Caco-2 (cell line): ENCODE data around the gene ZNF334. TPM values are rescaled to one million over a fixed set of nuclear protein-coding genes. Genes with fewer than 3 reads are reported as not detected.

ENCODE experiments used
- Bru-seq: library from RNA; stranded (reverse); fragments of 400-500 nt; gene quantifications from one replicate; lab custom pipeline; 2021; lab: Mats Ljungman, UMichigan
- BruChase-seq, 2 experiments: library from RNA; stranded (reverse); fragments of 400-500 nt; gene quantifications; one replicate each; lab custom pipeline; 2021; lab: Mats Ljungman, UMichigan
- BruUV-seq: library from RNA; stranded (reverse); fragments of 400-500 nt; replicated peaks from 2 replicates; lab custom pipeline; 2021; lab: Mats Ljungman, UMichigan
- CTCF ChIA-PET: fragments of 300-600 bp; sonication (Branson Sonifier 250); formaldehyde crosslinking; loops from one replicate; lab custom pipeline; 2022; ENCODE audit warnings: antibody characterized with exemption; lab: Charles Lee
- POLR2A ChIA-PET: fragments of 300-600 bp; sonication (Branson Sonifier 250); formaldehyde crosslinking; loops from one replicate; lab custom pipeline; 2022; ENCODE audit warnings: antibody characterized with exemption; lab: Charles Lee
- DNase-seq, 2 experiments: peaks; one replicate each; pipeline versions ENCODE4 v3.0.0 to v3.0.0-alpha.2; 2020 to 2022
- H3K27me3 ChIP-seq: replicated peaks from 2 replicates; pipeline ENCODE4 v1.6.0; 2011; ENCODE audit warnings: low read length; ENCODE audit not compliant: control insufficient read depth, insufficient read depth
- H3K36me3 ChIP-seq: 2 replicates; pipeline ENCODE4 v1.5.1; 2011; ENCODE audit warnings: low read length; ENCODE audit not compliant: control insufficient read depth, insufficient read depth
- H3K4me1 ChIP-seq: fragments of 250-450 bp; sonication (Bioruptor Pico); 2 replicates; pipeline ENCODE4 v1.5.1; 2020; ENCODE audit warnings: mild to moderate bottlenecking
- H3K4me3 ChIP-seq: 2 replicates; pipeline ENCODE4 v1.5.1; 2011; ENCODE audit warnings: low read depth, mild to moderate bottlenecking, control low read depth, low read length
- H3K9me3 ChIP-seq: fragments of 250-450 bp; sonication (Bioruptor Pico); 2 replicates; pipeline ENCODE4 v1.5.1; 2020; ENCODE audit warnings: mild to moderate bottlenecking, moderate library complexity
- H3K27ac Mint-ChIP-seq: one replicate; pipeline ENCODE4 v1.8.0; 2022; ENCODE audit warnings: mixed read lengths; ENCODE audit not compliant: unreplicated experiment
- H3K27me3 Mint-ChIP-seq: one replicate; pipeline ENCODE4 v1.8.0; 2022; ENCODE audit warnings: mixed read lengths; ENCODE audit not compliant: insufficient read depth, unreplicated experiment
- H3K36me3 Mint-ChIP-seq: one replicate; pipeline ENCODE4 v1.8.0; 2022; ENCODE audit warnings: mild to moderate bottlenecking, mixed read lengths; ENCODE audit not compliant: insufficient read depth, unreplicated experiment
- H3K4me1 Mint-ChIP-seq: one replicate; pipeline ENCODE4 v1.8.0; 2022; ENCODE audit warnings: low read depth, mixed read lengths; ENCODE audit not compliant: unreplicated experiment
- H3K4me3 Mint-ChIP-seq: one replicate; pipeline ENCODE4 v1.8.0; 2022; ENCODE audit warnings: mild to moderate bottlenecking, moderate library complexity, mixed read lengths; ENCODE audit not compliant: unreplicated experiment
- H3K9me3 Mint-ChIP-seq: one replicate; pipeline ENCODE4 v1.8.0; 2022; ENCODE audit warnings: mixed read lengths; ENCODE audit not compliant: unreplicated experiment
- CTCF ChIP-seq, 2 experiments: fragments of 200-600 bp in 1 of 2; IDR thresholded peaks; 1 replicate in 1 of 2; 2 replicates in 1 of 2; pipeline versions ENCODE4 v1.5.1 to v1.8.0; 2011 to 2022; ENCODE audit warnings: antibody characterized with exemption in 1 of 2, control low read depth in 1 of 2, inconsistent platforms in 1 of 2, low read depth in 1 of 2, low read length in 1 of 2, mild to moderate bottlenecking in 1 of 2, moderate library complexity in 1 of 2; ENCODE audit not compliant: insufficient read depth in 1 of 2, severe bottlenecking in 1 of 2, unreplicated experiment in 1 of 2
- intact Hi-C: fragments of 100-400 bp; cut with micrococcal nuclease; formaldehyde crosslinking; loops from one replicate; pipeline ENCODE4 v1.10.0; 2022; ENCODE audit not compliant: unreplicated experiment
- long read RNA-seq: library from polyadenylated mRNA; stranded (forward); transcript quantifications from one replicate; pipeline ENCODE4 v2.0.0, GENCODE V29; 2022
- total RNA-seq: library from RNA; stranded (reverse); gene quantifications from 2 replicates; pipeline ENCODE4 v1.2.3, GENCODE V29; 2022

The ZNF334 gene
- total RNA-seq (not detected in 2 replicates), Bru-seq, nascent RNA (not detected), BruChase-seq, experiment 1, labeled RNA remaining after a 2-hour chase (percentile 6 among the genes with signal in this experiment), BruChase-seq, experiment 2, labeled RNA remaining after a 6-hour chase (not detected)
- long read RNA-seq, result 0 reads

DNA sequence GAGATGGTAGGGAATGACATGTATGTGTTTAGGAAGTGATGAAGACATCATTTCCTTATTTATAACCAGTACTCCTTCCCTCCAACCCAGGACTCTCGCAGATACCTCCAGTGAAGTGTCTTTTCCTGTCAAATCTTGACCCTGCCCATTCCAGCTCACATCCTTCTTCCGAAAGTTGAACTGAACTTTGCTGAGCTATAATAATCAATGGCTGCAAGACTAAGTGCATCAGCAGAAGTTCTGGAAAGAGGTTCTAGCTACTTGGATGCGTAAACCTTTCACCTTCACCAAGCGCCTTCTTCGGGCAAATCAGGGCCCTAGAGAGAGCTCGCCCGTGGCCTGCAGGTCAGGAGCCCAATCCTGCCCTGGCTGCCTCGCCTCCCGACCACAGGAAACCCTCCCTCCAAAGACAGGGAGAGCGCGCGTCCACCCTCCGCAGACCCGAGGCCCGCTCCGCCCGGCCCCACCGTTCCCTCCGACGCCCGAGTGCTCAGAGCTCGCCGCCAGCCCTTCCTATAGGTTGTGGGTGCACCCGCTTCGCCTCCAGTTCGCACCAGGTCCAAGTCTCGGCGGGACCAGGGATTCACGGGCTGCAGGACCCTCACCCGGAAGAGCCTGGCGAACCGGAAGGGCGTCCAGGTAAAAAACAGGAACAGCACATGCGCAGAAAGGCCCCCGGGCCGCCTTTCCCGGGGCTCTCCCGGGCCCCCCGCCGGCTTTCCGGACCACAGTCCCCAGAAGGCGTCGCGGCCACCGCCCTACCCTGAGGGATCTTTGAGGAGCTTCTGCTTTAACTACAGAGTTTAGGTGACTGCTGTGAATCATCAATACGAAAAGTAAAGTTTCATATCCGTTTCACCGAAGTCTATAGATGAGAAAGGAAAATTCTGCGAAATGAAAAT is at the start of gene ZNF334:
ZNF334 (minus strand) TSS at position 617 of the 902 bp plus-strand sequence. CDS start 1,457 bp downstream, outside the sequence.
- Histone ChIP-seq H3K4me1 (no peaks in the 10 kb centered on the region), H3K9me3 (no peaks in the 10 kb centered on the region), H3K36me3 (no peaks in the 10 kb centered on the region), H3K4me3 (no peak within 1 kb of the TSS), H3K27me3 (no peaks in the 10 kb centered on the region)
- no peak within 1 kb of the TSS for H3K4me3 Mint-ChIP-seq
- no peak for TF ChIP-seq CTCF (IDR thresholded peaks at IDR 0.05; ENCODE audit: insufficient read depth in 1 of 2, low read depth in 1 of 2, low read length in 1 of 2, severe bottlenecking in 1 of 2, unreplicated experiment in 1 of 2)
- ChIA-PET POLR2A (no interaction called here), CTCF (no interaction called here)
- no TSS peak for BruUV-seq
- peaks cover 17% of the 10 kb centered on the region for H3K27me3 Mint-ChIP-seq
- H3K4me1 Mint-ChIP-seq, result no peaks in the 10 kb centered on the region
- H3K27ac Mint-ChIP-seq, result no peak within 1 kb of the TSS
- H3K36me3 Mint-ChIP-seq, result no peaks in the 10 kb centered on the region
- intact Hi-C loops, result no loop called here
- H3K9me3 Mint-ChIP-seq, result no peaks in the 10 kb centered on the region
- DNase-seq, result no peak

- H3K27me3 Mint-ChIP-seq, result peaks cover 3% of the 10 kb centered on the region
- no peaks in the 10 kb centered on the region for H3K27me3 ChIP-seq
- H3K27ac Mint-ChIP-seq, result no peak overlapping the region
- H3K4me1 ChIP-seq, result no peaks in the 10 kb centered on the region
- intact Hi-C loops, result no loop called here
- ChIA-PET CTCF (interaction anchor here (0.7 to 1.4 kb wide), 6 partner anchors 11 to 127 kb away, joined by 3 to 6 read pairs (median 3); partner anchors contain the start of gene TP53RK), POLR2A (no interaction called here)
- no TSS peak for BruUV-seq
- no peak overlapping the region for H3K4me3 ChIP-seq
- peak; percentile 77 to 83 for DNase-seq
- peak; percentile 91 to 99 for TF ChIP-seq CTCF (IDR thresholded peaks at IDR 0.05; ENCODE audit: insufficient read depth in 1 of 2, low read depth in 1 of 2, low read length in 1 of 2, severe bottlenecking in 1 of 2, unreplicated experiment in 1 of 2)
- no peaks in the 10 kb centered on the region for H3K36me3 ChIP-seq
- no peaks in the 10 kb centered on the region for H3K9me3 ChIP-seq
- H3K4me3 Mint-ChIP-seq, result no peak overlapping the region
- H3K9me3 Mint-ChIP-seq, result no peaks in the 10 kb centered on the region
- H3K4me1 Mint-ChIP-seq, result no peaks in the 10 kb centered on the region
- no peaks in the 10 kb centered on the region for H3K36me3 Mint-ChIP-seq
Measured at GRCh38 chr20:46562373-46563169, 49.2 kb upstream of the ZNF334 start.

- Mint-ChIP-seq H3K36me3 (no peaks in the 10 kb centered on the region), H3K9me3 (no peaks in the 10 kb centered on the region), H3K27ac (no peak overlapping the region), H3K4me3 (no peak overlapping the region), H3K27me3 (peaks cover 2% of the 10 kb centered on the region), H3K4me1 (no peaks in the 10 kb centered on the region)
- Histone ChIP-seq H3K9me3 (no peaks in the 10 kb centered on the region), H3K4me3 (no peak overlapping the region), H3K27me3 (no peaks in the 10 kb centered on the region), H3K4me1 (no peaks in the 10 kb centered on the region), H3K36me3 (no peaks in the 10 kb centered on the region)
- BruUV-seq, result no TSS peak
- TF ChIP-seq CTCF (IDR thresholded peaks at IDR 0.05; ENCODE audit: insufficient read depth in 1 of 2, low read depth in 1 of 2, low read length in 1 of 2, severe bottlenecking in 1 of 2, unreplicated experiment in 1 of 2), result no peak
- CTCF ChIA-PET, result interaction anchor here (0.7 to 1.4 kb wide), 4 partner anchors 12 to 127 kb away, joined by 3 to 4 read pairs (median 3); partner anchors contain the start of gene TP53RK
- intact Hi-C loops, result no loop called here
- POLR2A ChIA-PET, result no interaction called here
- no peak for DNase-seq
Measured at GRCh38 chr20:46562009-46562372, 48.6 kb upstream of the ZNF334 start.
